WTC11 (cell line): Measurements from ENCODE around the gene ANO7. TPM values are rescaled to one million over a fixed set of nuclear protein-coding genes. Genes with fewer than 3 reads are reported as not detected.

Experiments
- ATAC-seq: fragments of 200-7000 bp; cut with Tn5 transposase; 2 replicates; pipeline ENCODE4 v1.10.0; 2021; ENCODE audit warnings: mild to moderate bottlenecking, moderate library complexity
- CTCF ChIA-PET: fragments of 300-600 bp; sonication (Branson Sonifier 250); formaldehyde crosslinking; loops from one replicate; lab custom pipeline; 2021; ENCODE audit warnings: antibody characterized with exemption; lab: Charles Lee
- POLR2A ChIA-PET: fragments of 350-600 bp; sonication (Branson Sonifier 250); formaldehyde crosslinking; loops from one replicate; lab custom pipeline; 2021; ENCODE audit warnings: antibody characterized with exemption; lab: Charles Lee
- DNase-seq: peaks from one replicate; pipeline ENCODE4 v3.0.0; 2021; ENCODE audit warnings: low spot score
- H3K27ac Mint-ChIP-seq: 2 replicates; pipeline ENCODE4 v1.8.0; 2021; ENCODE audit warnings: mixed read lengths
- H3K27me3 Mint-ChIP-seq: 2 replicates; pipeline ENCODE4 v1.8.0; 2021; ENCODE audit warnings: low read depth, mild to moderate bottlenecking, moderate library complexity, mixed read lengths
- H3K36me3 Mint-ChIP-seq: 2 replicates; pipeline ENCODE4 v1.8.0; 2021; ENCODE audit warnings: mixed read lengths
- H3K4me1 Mint-ChIP-seq: 2 replicates; pipeline ENCODE4 v1.8.0; 2022; ENCODE audit warnings: mixed read lengths
- H3K4me3 Mint-ChIP-seq: 2 replicates; pipeline ENCODE4 v1.8.0; 2021; ENCODE audit warnings: mild to moderate bottlenecking, moderate library complexity, mixed read lengths
- H3K9me3 Mint-ChIP-seq: 2 replicates; pipeline ENCODE4 v1.8.0; 2021; ENCODE audit warnings: mixed read lengths
- ETV6 ChIP-seq: sonication (generic); formaldehyde crosslinking; IDR thresholded peaks from 2 replicates; pipeline ENCODE4 v1.8.1; 2022; ENCODE audit warnings: mild to moderate bottlenecking, missing genetic modification reagents
- FOXK1 ChIP-seq: sonication (generic); formaldehyde crosslinking; IDR thresholded peaks from 2 replicates; pipeline ENCODE4 v1.8.0; 2022; ENCODE audit warnings: mild to moderate bottlenecking, moderate library complexity, missing genetic modification reagents
- FOXP1 ChIP-seq: sonication (generic); formaldehyde crosslinking; IDR thresholded peaks from 2 replicates; pipeline ENCODE4 v1.8.0; 2022; ENCODE audit warnings: missing genetic modification reagents, mild to moderate bottlenecking, moderate library complexity, borderline replicate concordance
- GTF2I ChIP-seq: fragments of 250-450 bp; sonication (Bioruptor Pico); conservative IDR thresholded peaks from 2 replicates; pipeline ENCODE4 v1.4.0; 2021; ENCODE audit warnings: mild to moderate bottlenecking
- HMGA2 ChIP-seq: fragments of 250-450 bp; sonication (Bioruptor Pico); IDR thresholded peaks from 2 replicates; pipeline ENCODE4 v1.4.0; 2021; ENCODE audit warnings: mild to moderate bottlenecking, moderate library complexity
- JUN ChIP-seq: sonication (generic); formaldehyde crosslinking; IDR thresholded peaks from 2 replicates; pipeline ENCODE4 v1.8.0; 2023; ENCODE audit warnings: mild to moderate bottlenecking, missing genetic modification reagents
- KAT7 ChIP-seq: sonication (generic); formaldehyde crosslinking; IDR thresholded peaks from 2 replicates; pipeline ENCODE4 v1.8.1; 2023; ENCODE audit warnings: missing genetic modification reagents, mild to moderate bottlenecking, borderline replicate concordance
- MXD4 ChIP-seq: fragments of 250-450 bp; sonication (Bioruptor Pico); IDR thresholded peaks from 2 replicates; pipeline ENCODE4 v1.8.0; 2021; ENCODE audit warnings: mild to moderate bottlenecking, moderate library complexity, borderline replicate concordance
- MYBL2 ChIP-seq: sonication (generic); formaldehyde crosslinking; IDR thresholded peaks from 2 replicates; pipeline ENCODE4 v1.8.1; 2023; ENCODE audit warnings: mild to moderate bottlenecking, moderate library complexity, missing genetic modification reagents
- SMAD3 ChIP-seq: sonication (generic); formaldehyde crosslinking; IDR thresholded peaks from 2 replicates; pipeline ENCODE4 v1.8.0; 2022; ENCODE audit warnings: missing genetic modification reagents, mild to moderate bottlenecking, borderline replicate concordance
- SMAD4 ChIP-seq: sonication (generic); formaldehyde crosslinking; IDR thresholded peaks from 2 replicates; pipeline ENCODE4 v1.8.0; 2022; ENCODE audit warnings: mild to moderate bottlenecking, missing genetic modification reagents
- TCF7 ChIP-seq: sonication (generic); formaldehyde crosslinking; IDR thresholded peaks from 2 replicates; pipeline ENCODE4 v1.8.0; 2022; ENCODE audit warnings: mild to moderate bottlenecking, low read depth, missing genetic modification reagents, moderate library complexity
- TP53 ChIP-seq: sonication (generic); formaldehyde crosslinking; IDR thresholded peaks from 2 replicates; pipeline ENCODE4 v1.8.1; 2023; ENCODE audit warnings: mild to moderate bottlenecking, missing genetic modification reagents
- ZBTB21 ChIP-seq: sonication (generic); formaldehyde crosslinking; IDR thresholded peaks from 2 replicates; pipeline ENCODE4 v1.8.1; 2023; ENCODE audit warnings: mild to moderate bottlenecking, missing genetic modification reagents, borderline replicate concordance
- ZNF317 ChIP-seq: sonication (generic); formaldehyde crosslinking; IDR thresholded peaks from 2 replicates; pipeline ENCODE4 v1.8.1; 2023; ENCODE audit warnings: low read depth, mild to moderate bottlenecking, moderate library complexity, missing genetic modification reagents, borderline replicate concordance
- total RNA-seq: library from RNA; stranded (reverse); gene quantifications from 3 replicates; pipeline ENCODE4 v1.2.3, GENCODE V29; 2021
- TF ChIP-seq, protein P1 (sequence below): fragments of 250-450 bp; sonication (Bioruptor Pico); IDR thresholded peaks from 2 replicates; pipeline ENCODE4 v1.9.0; 2021; ENCODE audit warnings: moderate library complexity, mild to moderate bottlenecking, inconsistent platforms, borderline replicate concordance
- TF ChIP-seq, protein P2 (sequence below): sonication (generic); formaldehyde crosslinking; IDR thresholded peaks from 2 replicates; pipeline ENCODE4 v1.8.0; 2023; ENCODE audit warnings: missing genetic modification reagents
- TF ChIP-seq, protein P3 (sequence below): fragments of 250-450 bp; sonication (Bioruptor Pico); IDR thresholded peaks from 2 replicates; pipeline ENCODE4 v1.9.0; 2021; ENCODE audit warnings: mild to moderate bottlenecking
- TF ChIP-seq, protein P4 (sequence below): sonication (generic); formaldehyde crosslinking; IDR thresholded peaks from 2 replicates; pipeline ENCODE4 v1.8.0; 2022; ENCODE audit warnings: mild to moderate bottlenecking, missing genetic modification reagents
- TF ChIP-seq, protein P5 (sequence below): sonication (generic); formaldehyde crosslinking; IDR thresholded peaks from 2 replicates; pipeline ENCODE4 v1.8.0; 2022; ENCODE audit warnings: mild to moderate bottlenecking, missing genetic modification reagents
- TF ChIP-seq, protein P6 (sequence below): sonication (generic); formaldehyde crosslinking; IDR thresholded peaks from 2 replicates; pipeline ENCODE4 v1.8.1; 2022; ENCODE audit warnings: low read depth, mild to moderate bottlenecking, moderate library complexity, missing genetic modification reagents, borderline replicate concordance
- TF ChIP-seq, protein P7 (sequence below): sonication (generic); formaldehyde crosslinking; IDR thresholded peaks from 2 replicates; pipeline ENCODE4 v1.8.0; 2023; ENCODE audit warnings: mild to moderate bottlenecking, missing genetic modification reagents

Gene ANO7
- total RNA-seq, 1 experiment from 2014 or later = 8.0 TPM

DNA sequence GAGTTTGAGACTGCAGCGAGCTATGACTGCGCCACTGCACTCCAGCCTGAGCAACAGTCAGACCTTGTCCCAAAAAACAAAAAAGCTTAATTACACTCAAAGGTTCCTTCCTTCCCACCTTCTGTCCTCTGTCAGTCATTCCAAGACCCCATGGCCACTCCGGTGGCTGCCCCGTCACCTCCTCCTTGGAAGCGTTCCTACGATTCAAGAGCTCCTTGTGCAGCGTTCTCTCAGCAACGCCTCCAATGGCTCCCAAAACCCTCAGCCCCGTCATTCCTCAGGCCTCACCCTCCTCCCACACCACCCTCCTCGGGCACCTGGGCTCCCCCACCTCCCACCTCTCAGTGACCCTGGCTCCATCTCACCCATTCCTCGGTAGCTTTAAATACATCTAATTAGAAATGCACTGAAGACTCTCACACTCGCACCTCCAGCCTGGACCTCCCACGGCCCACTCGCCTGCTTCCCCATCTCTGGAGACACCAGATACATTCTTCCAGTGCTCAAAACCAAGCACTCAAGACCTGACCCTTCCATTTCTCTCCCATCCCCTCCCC, 47.2 kb upstream of the ANO7 start:
- H3K27ac Mint-ChIP-seq = peak overlapping the region; percentile 89
- H3K9me3 Mint-ChIP-seq = no peaks in the 10 kb centered on the region
- POLR2A ChIA-PET = no interaction called here
- peaks cover 22% of the 10 kb centered on the region for H3K36me3 Mint-ChIP-seq
- CTCF ChIA-PET = interaction anchor here (1.3 kb wide), 1 partner anchor 9 kb away, joined by 3 read pairs; the partner anchor contains the start of genes PASK and PPP1R7
- H3K4me3 Mint-ChIP-seq = no peak overlapping the region
- DNase-seq (no peak), ATAC-seq (no peak)
- no peak for TF ChIP-seq FOXK1 (CRISPR knock-in tag)
- TF ChIP-seq, protein P1, sequence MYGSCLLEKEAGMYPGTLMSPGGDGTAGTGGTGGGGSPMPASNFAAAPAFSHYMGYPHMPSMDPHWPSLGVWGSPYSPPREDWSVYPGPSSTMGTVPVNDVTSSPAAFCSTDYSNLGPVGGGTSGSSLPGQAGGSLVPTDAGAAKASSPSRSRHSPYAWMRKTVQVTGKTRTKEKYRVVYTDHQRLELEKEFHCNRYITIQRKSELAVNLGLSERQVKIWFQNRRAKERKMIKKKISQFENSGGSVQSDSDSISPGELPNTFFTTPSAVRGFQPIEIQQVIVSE (CRISPR knock-in tag) = no peak
- no peak for TF ChIP-seq TCF7 (CRISPR knock-in tag)
- TF ChIP-seq MXD4 = no peak
- TF ChIP-seq TP53 (CRISPR knock-in tag) = no peak
- TF ChIP-seq, protein P2, sequence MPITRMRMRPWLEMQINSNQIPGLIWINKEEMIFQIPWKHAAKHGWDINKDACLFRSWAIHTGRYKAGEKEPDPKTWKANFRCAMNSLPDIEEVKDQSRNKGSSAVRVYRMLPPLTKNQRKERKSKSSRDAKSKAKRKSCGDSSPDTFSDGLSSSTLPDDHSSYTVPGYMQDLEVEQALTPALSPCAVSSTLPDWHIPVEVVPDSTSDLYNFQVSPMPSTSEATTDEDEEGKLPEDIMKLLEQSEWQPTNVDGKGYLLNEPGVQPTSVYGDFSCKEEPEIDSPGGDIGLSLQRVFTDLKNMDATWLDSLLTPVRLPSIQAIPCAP (CRISPR knock-in tag) = no peak
- TF ChIP-seq, protein P3, sequence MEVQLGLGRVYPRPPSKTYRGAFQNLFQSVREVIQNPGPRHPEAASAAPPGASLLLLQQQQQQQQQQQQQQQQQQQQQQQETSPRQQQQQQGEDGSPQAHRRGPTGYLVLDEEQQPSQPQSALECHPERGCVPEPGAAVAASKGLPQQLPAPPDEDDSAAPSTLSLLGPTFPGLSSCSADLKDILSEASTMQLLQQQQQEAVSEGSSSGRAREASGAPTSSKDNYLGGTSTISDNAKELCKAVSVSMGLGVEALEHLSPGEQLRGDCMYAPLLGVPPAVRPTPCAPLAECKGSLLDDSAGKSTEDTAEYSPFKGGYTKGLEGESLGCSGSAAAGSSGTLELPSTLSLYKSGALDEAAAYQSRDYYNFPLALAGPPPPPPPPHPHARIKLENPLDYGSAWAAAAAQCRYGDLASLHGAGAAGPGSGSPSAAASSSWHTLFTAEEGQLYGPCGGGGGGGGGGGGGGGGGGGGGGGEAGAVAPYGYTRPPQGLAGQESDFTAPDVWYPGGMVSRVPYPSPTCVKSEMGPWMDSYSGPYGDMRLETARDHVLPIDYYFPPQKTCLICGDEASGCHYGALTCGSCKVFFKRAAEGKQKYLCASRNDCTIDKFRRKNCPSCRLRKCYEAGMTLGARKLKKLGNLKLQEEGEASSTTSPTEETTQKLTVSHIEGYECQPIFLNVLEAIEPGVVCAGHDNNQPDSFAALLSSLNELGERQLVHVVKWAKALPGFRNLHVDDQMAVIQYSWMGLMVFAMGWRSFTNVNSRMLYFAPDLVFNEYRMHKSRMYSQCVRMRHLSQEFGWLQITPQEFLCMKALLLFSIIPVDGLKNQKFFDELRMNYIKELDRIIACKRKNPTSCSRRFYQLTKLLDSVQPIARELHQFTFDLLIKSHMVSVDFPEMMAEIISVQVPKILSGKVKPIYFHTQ (CRISPR knock-in tag) = no peak
- TF ChIP-seq, protein P4, sequence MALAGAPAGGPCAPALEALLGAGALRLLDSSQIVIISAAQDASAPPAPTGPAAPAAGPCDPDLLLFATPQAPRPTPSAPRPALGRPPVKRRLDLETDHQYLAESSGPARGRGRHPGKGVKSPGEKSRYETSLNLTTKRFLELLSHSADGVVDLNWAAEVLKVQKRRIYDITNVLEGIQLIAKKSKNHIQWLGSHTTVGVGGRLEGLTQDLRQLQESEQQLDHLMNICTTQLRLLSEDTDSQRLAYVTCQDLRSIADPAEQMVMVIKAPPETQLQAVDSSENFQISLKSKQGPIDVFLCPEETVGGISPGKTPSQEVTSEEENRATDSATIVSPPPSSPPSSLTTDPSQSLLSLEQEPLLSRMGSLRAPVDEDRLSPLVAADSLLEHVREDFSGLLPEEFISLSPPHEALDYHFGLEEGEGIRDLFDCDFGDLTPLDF (CRISPR knock-in tag) = no peak
- TF ChIP-seq JUN = no peak
- no peak for TF ChIP-seq FOXP1 (CRISPR knock-in tag)
- TF ChIP-seq HMGA2 (CRISPR knock-in tag) = no peak
- TF ChIP-seq, protein P5, sequence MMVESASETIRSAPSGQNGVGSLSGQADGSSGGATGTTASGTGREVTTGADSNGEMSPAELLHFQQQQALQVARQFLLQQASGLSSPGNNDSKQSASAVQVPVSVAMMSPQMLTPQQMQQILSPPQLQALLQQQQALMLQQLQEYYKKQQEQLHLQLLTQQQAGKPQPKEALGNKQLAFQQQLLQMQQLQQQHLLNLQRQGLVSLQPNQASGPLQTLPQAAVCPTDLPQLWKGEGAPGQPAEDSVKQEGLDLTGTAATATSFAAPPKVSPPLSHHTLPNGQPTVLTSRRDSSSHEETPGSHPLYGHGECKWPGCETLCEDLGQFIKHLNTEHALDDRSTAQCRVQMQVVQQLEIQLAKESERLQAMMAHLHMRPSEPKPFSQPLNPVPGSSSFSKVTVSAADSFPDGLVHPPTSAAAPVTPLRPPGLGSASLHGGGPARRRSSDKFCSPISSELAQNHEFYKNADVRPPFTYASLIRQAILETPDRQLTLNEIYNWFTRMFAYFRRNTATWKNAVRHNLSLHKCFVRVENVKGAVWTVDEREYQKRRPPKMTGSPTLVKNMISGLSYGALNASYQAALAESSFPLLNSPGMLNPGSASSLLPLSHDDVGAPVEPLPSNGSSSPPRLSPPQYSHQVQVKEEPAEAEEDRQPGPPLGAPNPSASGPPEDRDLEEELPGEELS = no peak
- no peak for TF ChIP-seq KAT7 (CRISPR knock-in tag)
- TF ChIP-seq, protein P6, sequence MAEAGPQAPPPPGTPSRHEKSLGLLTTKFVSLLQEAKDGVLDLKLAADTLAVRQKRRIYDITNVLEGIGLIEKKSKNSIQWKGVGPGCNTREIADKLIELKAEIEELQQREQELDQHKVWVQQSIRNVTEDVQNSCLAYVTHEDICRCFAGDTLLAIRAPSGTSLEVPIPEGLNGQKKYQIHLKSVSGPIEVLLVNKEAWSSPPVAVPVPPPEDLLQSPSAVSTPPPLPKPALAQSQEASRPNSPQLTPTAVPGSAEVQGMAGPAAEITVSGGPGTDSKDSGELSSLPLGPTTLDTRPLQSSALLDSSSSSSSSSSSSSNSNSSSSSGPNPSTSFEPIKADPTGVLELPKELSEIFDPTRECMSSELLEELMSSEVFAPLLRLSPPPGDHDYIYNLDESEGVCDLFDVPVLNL (CRISPR knock-in tag) = no peak
- H3K4me1 Mint-ChIP-seq = no peaks in the 10 kb centered on the region
- H3K27me3 Mint-ChIP-seq = no peaks in the 10 kb centered on the region

DNA sequence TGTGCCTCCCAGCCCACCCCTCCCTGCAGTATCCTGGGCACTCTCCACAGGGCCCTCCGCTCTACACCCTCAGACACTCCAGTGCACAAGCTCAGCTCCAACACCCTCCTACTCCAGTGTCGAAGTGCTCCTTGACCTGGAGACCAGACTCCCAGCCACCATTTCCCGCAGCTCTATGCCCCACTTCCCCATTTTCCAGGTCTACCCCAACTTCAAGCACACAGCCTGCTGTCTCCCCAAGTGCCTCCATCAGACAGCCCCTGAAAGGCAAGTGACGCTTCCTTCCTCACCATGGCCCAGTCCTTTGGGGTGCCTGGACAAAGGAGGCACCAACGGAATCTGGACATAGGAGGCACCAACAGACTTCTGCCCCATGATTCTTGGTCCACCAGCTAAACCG, 46.4 kb upstream of the ANO7 start:
- Mint-ChIP-seq H3K4me3 (no peak overlapping the region), H3K9me3 (no peaks in the 10 kb centered on the region), H3K36me3 (peaks cover 20% of the 10 kb centered on the region), H3K27me3 (no peaks in the 10 kb centered on the region), H3K4me1 (no peaks in the 10 kb centered on the region), H3K27ac (no peak overlapping the region)
- ChIA-PET POLR2A (no interaction called here), CTCF (no interaction called here)
- no peak for ATAC-seq
- DNase-seq = no peak
- no peak for TF ChIP-seq SMAD4 (CRISPR knock-in tag)
- no peak for TF ChIP-seq GTF2I (CRISPR knock-in tag)
- TF ChIP-seq, protein P7, sequence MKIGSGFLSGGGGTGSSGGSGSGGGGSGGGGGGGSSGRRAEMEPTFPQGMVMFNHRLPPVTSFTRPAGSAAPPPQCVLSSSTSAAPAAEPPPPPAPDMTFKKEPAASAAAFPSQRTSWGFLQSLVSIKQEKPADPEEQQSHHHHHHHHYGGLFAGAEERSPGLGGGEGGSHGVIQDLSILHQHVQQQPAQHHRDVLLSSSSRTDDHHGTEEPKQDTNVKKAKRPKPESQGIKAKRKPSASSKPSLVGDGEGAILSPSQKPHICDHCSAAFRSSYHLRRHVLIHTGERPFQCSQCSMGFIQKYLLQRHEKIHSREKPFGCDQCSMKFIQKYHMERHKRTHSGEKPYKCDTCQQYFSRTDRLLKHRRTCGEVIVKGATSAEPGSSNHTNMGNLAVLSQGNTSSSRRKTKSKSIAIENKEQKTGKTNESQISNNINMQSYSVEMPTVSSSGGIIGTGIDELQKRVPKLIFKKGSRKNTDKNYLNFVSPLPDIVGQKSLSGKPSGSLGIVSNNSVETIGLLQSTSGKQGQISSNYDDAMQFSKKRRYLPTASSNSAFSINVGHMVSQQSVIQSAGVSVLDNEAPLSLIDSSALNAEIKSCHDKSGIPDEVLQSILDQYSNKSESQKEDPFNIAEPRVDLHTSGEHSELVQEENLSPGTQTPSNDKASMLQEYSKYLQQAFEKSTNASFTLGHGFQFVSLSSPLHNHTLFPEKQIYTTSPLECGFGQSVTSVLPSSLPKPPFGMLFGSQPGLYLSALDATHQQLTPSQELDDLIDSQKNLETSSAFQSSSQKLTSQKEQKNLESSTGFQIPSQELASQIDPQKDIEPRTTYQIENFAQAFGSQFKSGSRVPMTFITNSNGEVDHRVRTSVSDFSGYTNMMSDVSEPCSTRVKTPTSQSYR (CRISPR knock-in tag) = no peak
- no peak for TF ChIP-seq ETV6 (CRISPR knock-in tag)
- TF ChIP-seq, protein P4 (CRISPR knock-in tag) = no peak
- no peak for TF ChIP-seq MYBL2 (CRISPR knock-in tag)
- no peak for TF ChIP-seq SMAD3 (CRISPR knock-in tag)
- no peak for TF ChIP-seq ZNF317 (CRISPR knock-in tag)
- no peak for TF ChIP-seq TCF7 (CRISPR knock-in tag)
- TF ChIP-seq ZBTB21 = no peak
- TF ChIP-seq, all 79 proteins: peak for 0
